Lower leg skin (tissue), 4 donors: ENCODE results near the gene CAMK2G. TPM values are rescaled to one million over a fixed set of nuclear protein-coding genes. Genes with fewer than 3 reads are reported as not detected.
"Not testable (repeated sequence)": the region's sequence is repeated elsewhere in the genome, so short reads cannot be mapped to it uniquely, and the experiment has no call there.

Experiments
- DNase-seq, 2 donors: peaks; one replicate each; pipeline ENCODE4 v3.0.0-alpha.2; 2019; ENCODE audit warnings: low spot score in 2 of 2
- H3K4me3 ChIP-seq: fragments of 200-600 bp; sonication (generic); 2 replicates; pipeline ENCODE4 v1.5.1; 2017; ENCODE audit warnings: mild to moderate bottlenecking, low read depth; ENCODE audit not compliant: poor library complexity, severe bottlenecking
- CTCF ChIP-seq, 3 donors: fragments of 450-650 bp; IDR thresholded peaks; one replicate each; pipeline ENCODE4 v1.5.1; 2016; ENCODE audit warnings: antibody characterized with exemption in 3 of 3, mild to moderate bottlenecking in 3 of 3, moderate library complexity in 2 of 3
- POLR2A ChIP-seq, 2 donors: fragments of 450-650 bp; IDR thresholded peaks; one replicate each; pipeline ENCODE4 v1.6.1; 2016 to 2017; ENCODE audit warnings: antibody characterized with exemption in 2 of 2, mild to moderate bottlenecking in 1 of 2, moderate library complexity in 1 of 2
- WGBS, 2 donors: methylation state at CpG; one replicate each; pipeline ENCODE4 v1.1.5; 2018; 5-methylcytosine and 5-hydroxymethylcytosine counted together
- intact Hi-C: fragments of 100-400 bp; cut with DNase I; formaldehyde crosslinking; loops from one replicate; pipeline ENCODE4 v1.15.0; 2023; ENCODE audit warnings: low total_unique reads
- total RNA-seq, 4 donors: library from RNA; depleted of rRNA; stranded (reverse); fragments of >200 nt; gene quantifications; one replicate each; pipeline ENCODE4 v1.1.0, GENCODE V29; 2016

Gene CAMK2G
- total RNA-seq, 4 donors from 2014 or later: 20.0 to 27.9 (median 24.2) TPM

GRCh38 chr10:73899423-73899822 is 25.1 kb upstream of the CAMK2G start:
- no peak for TF ChIP-seq POLR2A (IDR thresholded peaks at IDR 0.05)
- TF ChIP-seq CTCF (IDR thresholded peaks at IDR 0.05): no peak
- no peak for DNase-seq
- 39 to 60% methylated on average over 4 of the region's 4 CpGs for WGBS, 2 donors
- intact Hi-C loops: no loop called here
- no peak overlapping the region for H3K4me3 ChIP-seq

- intact Hi-C loops: no loop called here
- TF ChIP-seq POLR2A (IDR thresholded peaks at IDR 0.05): no peak
- no peak for TF ChIP-seq CTCF (IDR thresholded peaks at IDR 0.05)
- WGBS, 2 donors: 46 to 52% methylated on average over 2 of the region's 2 CpGs
- no peak for DNase-seq
- no peak overlapping the region for H3K4me3 ChIP-seq
These were observed 24.5 kb upstream of the CAMK2G start for GRCh38 chr10:73898730-73899410.

- WGBS, 2 donors: 93 to 100% methylated on average over 1 of the region's 1 CpG
- TF ChIP-seq CTCF (IDR thresholded peaks at IDR 0.05) (no peak), POLR2A (IDR thresholded peaks at IDR 0.05) (no peak)
- no peak for DNase-seq
These were observed 23.3 kb upstream of the CAMK2G start for GRCh38 chr10:73897693-73898092.

GRCh38 chr10:73895381-73895780 is 21.0 kb upstream of the CAMK2G start:
- WGBS, 2 donors: 95% methylated on average over 9 of the region's 9 CpGs
- DNase-seq, intact Hi-C loops, H3K4me3 ChIP-seq: not testable (repeated sequence)

More at GRCh38 chr10:73897693-73898092, 23.3 kb upstream of the CAMK2G start:
- intact Hi-C loops: no loop called here
- H3K4me3 ChIP-seq: no peak overlapping the region

- DNase-seq: no peak
- H3K4me3 ChIP-seq: no peak overlapping the region
- no peak for TF ChIP-seq CTCF (IDR thresholded peaks at IDR 0.05)
- no peak for TF ChIP-seq POLR2A (IDR thresholded peaks at IDR 0.05)
- intact Hi-C loops: no loop called here
- WGBS, 2 donors: 61 to 71% methylated on average over 6 of the region's 6 CpGs
These were observed 20.1 kb upstream of the CAMK2G start for GRCh38 chr10:73894245-73894971.

- TF ChIP-seq CTCF (IDR thresholded peaks at IDR 0.05): no peak
- no peak for TF ChIP-seq POLR2A (IDR thresholded peaks at IDR 0.05)
- intact Hi-C loops: no loop called here
- H3K4me3 ChIP-seq: no peak overlapping the region
- DNase-seq: no peak
- 32 to 60% methylated on average over 8 of the region's 8 CpGs for WGBS, 2 donors
These were observed 19.1 kb upstream of the CAMK2G start for GRCh38 chr10:73893426-73893825.
